Activated CD8-positive, alpha-beta memory T cell treated with anti-CD3 and anti-CD28 coated beads for 48 hours (primary cell): ENCODE measurements around the gene C4orf54.

Experiments used
- DNase-seq, 3 experiments: peaks; one replicate each; pipeline ENCODE4 v3.0.0-alpha.2; 2020; ENCODE audit warnings: low read depth in 2 of 3, low spot score in 2 of 3

The C4orf54 gene

GRCh38 chr4:99625369-99625768 lies 32.3 kb downstream of the C4orf54 start:
- no peak for DNase-seq

GRCh38 chr4:99624141-99624719 lies 33.4 kb downstream of the C4orf54 start:
- DNase-seq = no peak

- no peak for DNase-seq
Observed at GRCh38 chr4:99622341-99622740, 35.3 kb downstream of the C4orf54 start.

GRCh38 chr4:99617374-99617773 lies 40.3 kb downstream of the C4orf54 start:
- no peak for DNase-seq

- DNase-seq = no peak
Observed at GRCh38 chr4:99615170-99615820, 42.3 kb downstream of the C4orf54 start.

GRCh38 chr4:99614491-99614890 lies 43.1 kb downstream of the C4orf54 start:
- DNase-seq = no peak

DNA sequence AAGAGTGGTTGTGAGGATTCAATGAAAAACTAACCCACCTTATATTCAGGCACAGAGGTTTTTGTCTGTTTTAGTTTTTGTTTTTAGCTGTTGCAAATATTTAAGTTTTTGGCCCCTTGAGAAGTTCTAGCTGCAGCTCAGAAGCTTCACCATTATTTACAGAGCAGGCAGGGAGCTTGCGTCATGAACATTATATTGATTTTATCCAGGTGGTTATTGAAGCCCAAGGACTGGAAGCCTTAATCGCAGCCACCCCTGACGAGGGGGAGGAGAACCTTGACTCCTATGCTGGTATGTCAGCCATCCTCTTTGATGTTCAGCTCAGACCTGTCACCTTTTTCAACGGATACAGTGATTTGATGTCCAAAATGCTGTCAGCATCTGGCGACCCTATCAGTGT lies 44.9 kb downstream of the C4orf54 start:
- no peak for DNase-seq

- no peak for DNase-seq
Observed at GRCh38 chr4:99612281-99612680, 45.3 kb downstream of the C4orf54 start.

DNA sequence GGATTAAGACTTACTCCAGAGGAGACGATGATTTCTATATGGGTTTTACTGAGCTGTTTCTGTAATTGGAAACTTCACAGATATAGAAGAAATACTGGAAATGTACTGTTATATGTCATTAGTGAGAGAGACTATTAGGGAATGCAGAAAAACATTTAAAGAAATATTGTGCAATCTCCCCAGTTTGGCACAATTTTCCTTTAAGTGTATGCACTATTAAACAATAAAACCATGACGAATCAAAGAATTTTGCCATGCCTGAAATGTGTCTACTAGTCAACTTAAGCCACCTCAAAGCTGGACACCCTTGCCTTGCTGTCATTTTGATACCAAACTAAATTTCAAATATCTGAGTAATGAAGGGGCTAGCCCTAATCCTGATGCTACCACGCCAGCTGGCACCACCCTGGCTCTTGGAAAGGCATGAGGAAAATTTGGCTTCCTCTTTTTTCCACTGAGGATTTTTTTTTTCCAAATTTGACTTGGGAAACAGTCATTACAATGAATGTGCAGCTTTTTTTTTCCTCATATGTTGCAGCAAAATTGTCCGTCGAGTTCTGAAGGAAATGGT lies 46.9 kb downstream of the C4orf54 start:
- no peak for DNase-seq

GRCh38 chr4:99608417-99608816 lies 49.2 kb downstream of the C4orf54 start:
- no peak for DNase-seq
